ENCODE data around the gene RNASEL. TPM values are rescaled to one million over a fixed set of nuclear protein-coding genes. Genes with fewer than 3 reads are reported as not detected.
A peak's percentile ranks its signal among the peaks of the same experiment; 100 is the strongest.

The RNASEL gene, protein sequence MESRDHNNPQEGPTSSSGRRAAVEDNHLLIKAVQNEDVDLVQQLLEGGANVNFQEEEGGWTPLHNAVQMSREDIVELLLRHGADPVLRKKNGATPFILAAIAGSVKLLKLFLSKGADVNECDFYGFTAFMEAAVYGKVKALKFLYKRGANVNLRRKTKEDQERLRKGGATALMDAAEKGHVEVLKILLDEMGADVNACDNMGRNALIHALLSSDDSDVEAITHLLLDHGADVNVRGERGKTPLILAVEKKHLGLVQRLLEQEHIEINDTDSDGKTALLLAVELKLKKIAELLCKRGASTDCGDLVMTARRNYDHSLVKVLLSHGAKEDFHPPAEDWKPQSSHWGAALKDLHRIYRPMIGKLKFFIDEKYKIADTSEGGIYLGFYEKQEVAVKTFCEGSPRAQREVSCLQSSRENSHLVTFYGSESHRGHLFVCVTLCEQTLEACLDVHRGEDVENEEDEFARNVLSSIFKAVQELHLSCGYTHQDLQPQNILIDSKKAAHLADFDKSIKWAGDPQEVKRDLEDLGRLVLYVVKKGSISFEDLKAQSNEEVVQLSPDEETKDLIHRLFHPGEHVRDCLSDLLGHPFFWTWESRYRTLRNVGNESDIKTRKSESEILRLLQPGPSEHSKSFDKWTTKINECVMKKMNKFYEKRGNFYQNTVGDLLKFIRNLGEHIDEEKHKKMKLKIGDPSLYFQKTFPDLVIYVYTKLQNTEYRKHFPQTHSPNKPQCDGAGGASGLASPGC
- total RNA-seq (ENCODE audit: low replicate concordance) = 3.6 and 6.2 TPM in 2 replicates

GRCh38 chr1:182588500-182589396, at the start of gene RNASEL:
RNASEL (minus strand) TSS chr1:182589256; CDS start chr1:182586806, 2,450 bp downstream.
- peak within 1 kb of the TSS; percentile 97 for H2AFZ ChIP-seq (replicated peaks)
- peak within 1 kb of the TSS; percentile 79 for H3K4me2 ChIP-seq
- H3F3A ChIP-seq (ENCODE audit: low read depth) = no peaks in the 10 kb centered on the region
- H3K27me3 ChIP-seq = no peaks in the 10 kb centered on the region
- no peaks in the 10 kb centered on the region for H3K79me2 ChIP-seq (ENCODE audit: low read depth)
- H3K4me3 ChIP-seq = peak within 1 kb of the TSS; percentile 47
- peaks cover 14% of the 10 kb centered on the region for H3K4me1 Mint-ChIP-seq
- peak within 1 kb of the TSS; percentile 78 for H3K27ac Mint-ChIP-seq
- H3K9me3 ChIP-seq (ENCODE audit: low read depth) = peaks cover 3% of the 10 kb centered on the region
- H3K36me3 Mint-ChIP-seq = no peaks in the 10 kb centered on the region
- H3K4me1 ChIP-seq = no peaks in the 10 kb centered on the region
- H3K36me3 ChIP-seq = no peaks in the 10 kb centered on the region
- H3K9me3 Mint-ChIP-seq = no peaks in the 10 kb centered on the region
- peak within 1 kb of the TSS; percentile 86 for H3K4me3 Mint-ChIP-seq
- H4K20me1 ChIP-seq (ENCODE audit: low read depth) = no peaks in the 10 kb centered on the region
- H3K9ac ChIP-seq = no peak within 1 kb of the TSS
- DNase-seq (ENCODE audit: low spot score) = peak; percentile 73
- H3K27me3 Mint-ChIP-seq (ENCODE audit: insufficient read depth, low read depth) = peaks cover 6% of the 10 kb centered on the region
- no peak within 1 kb of the TSS for H3K27ac ChIP-seq
- TF ChIP-seq EZH2phosphoT487 (IDR thresholded peaks at IDR 0.05) (no peak), CTCF (IDR thresholded peaks at IDR 0.05) (no peak), EZH2 (IDR thresholded peaks at IDR 0.05) (no peak)

DNA sequence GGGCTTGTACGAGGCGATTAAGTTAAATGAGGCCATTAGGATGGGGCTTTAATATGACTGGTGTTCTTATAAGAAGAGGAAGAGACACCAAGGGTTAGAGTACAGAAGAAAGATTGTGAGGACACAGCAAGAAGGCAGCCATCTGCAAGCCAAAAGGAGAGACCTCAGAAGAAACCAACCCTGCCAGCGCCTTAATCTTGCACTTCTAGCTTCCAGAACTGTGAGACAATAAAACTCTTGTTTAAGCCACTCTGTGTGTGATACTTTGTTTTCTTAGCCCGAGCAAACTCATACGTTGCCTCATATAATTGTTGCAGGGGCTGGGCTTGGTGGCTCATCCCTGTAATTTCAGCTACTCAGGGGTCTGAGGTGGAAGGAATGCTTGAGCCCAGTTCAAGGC, 48.7 kb upstream of the RNASEL start:
- Histone ChIP-seq H3K4me3 (no peak overlapping the region), H3K79me2 (ENCODE audit: low read depth) (no peaks in the 10 kb centered on the region), H3K9ac (no peak overlapping the region), H3K27me3 (no peaks in the 10 kb centered on the region), H3K4me2 (no peak overlapping the region), H4K20me1 (ENCODE audit: low read depth) (no peaks in the 10 kb centered on the region), H3K4me1 (peaks cover 38% of the 10 kb centered on the region), H3K36me3 (no peaks in the 10 kb centered on the region), H3K27ac (no peak overlapping the region), H3K9me3 (ENCODE audit: low read depth) (no peaks in the 10 kb centered on the region), H3F3A (ENCODE audit: low read depth) (peaks cover 15% of the 10 kb centered on the region), H2AFZ (replicated peaks) (no peak overlapping the region)
- Mint-ChIP-seq H3K4me1 (peaks cover 34% of the 10 kb centered on the region), H3K27ac (no peak overlapping the region), H3K27me3 (ENCODE audit: insufficient read depth, low read depth) (peaks cover 6% of the 10 kb centered on the region), H3K4me3 (no peak overlapping the region), H3K9me3 (no peaks in the 10 kb centered on the region), H3K36me3 (no peaks in the 10 kb centered on the region)
- DNase-seq (ENCODE audit: low spot score) = no peak
- TF ChIP-seq EZH2 (IDR thresholded peaks at IDR 0.05) = no peak
- no peak for TF ChIP-seq CTCF (IDR thresholded peaks at IDR 0.05)
- TF ChIP-seq EZH2phosphoT487 (IDR thresholded peaks at IDR 0.05) = no peak

DNA sequence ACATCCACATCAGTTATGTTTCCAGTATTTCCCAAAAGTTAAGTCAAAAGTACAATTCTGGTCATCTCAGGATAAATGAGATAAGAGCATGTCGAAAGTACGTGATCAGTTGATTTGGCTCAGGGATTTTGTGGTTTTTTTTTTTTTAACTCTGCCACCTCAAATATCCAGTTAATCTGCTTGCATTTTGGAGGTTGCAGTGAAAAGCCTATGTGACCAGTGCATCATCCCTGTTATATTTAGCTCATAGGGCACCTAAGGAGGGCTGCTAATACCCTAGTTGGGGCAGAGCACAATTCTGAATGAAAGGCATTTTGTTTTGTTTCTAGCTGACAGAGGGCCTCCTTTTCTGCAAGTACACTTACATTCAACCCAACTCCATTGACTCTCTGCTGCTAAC, 46.8 kb upstream of the RNASEL start:
- no peaks in the 10 kb centered on the region for H3K9me3 Mint-ChIP-seq
- peaks cover 15% of the 10 kb centered on the region for H3F3A ChIP-seq (ENCODE audit: low read depth)
- no peak overlapping the region for H3K9ac ChIP-seq
- H2AFZ ChIP-seq (replicated peaks) = no peak overlapping the region
- H3K9me3 ChIP-seq (ENCODE audit: low read depth) = no peaks in the 10 kb centered on the region
- peaks cover 8% of the 10 kb centered on the region for H3K27me3 Mint-ChIP-seq (ENCODE audit: insufficient read depth, low read depth)
- H3K4me2 ChIP-seq = no peak overlapping the region
- TF ChIP-seq EZH2 (IDR thresholded peaks at IDR 0.05) (no peak), EZH2phosphoT487 (IDR thresholded peaks at IDR 0.05) (no peak), CTCF (IDR thresholded peaks at IDR 0.05) (no peak)
- H3K27ac ChIP-seq = no peak overlapping the region
- H4K20me1 ChIP-seq (ENCODE audit: low read depth) = no peaks in the 10 kb centered on the region
- no peak for DNase-seq (ENCODE audit: low spot score)
- H3K4me1 ChIP-seq = peaks cover 42% of the 10 kb centered on the region
- no peaks in the 10 kb centered on the region for H3K27me3 ChIP-seq
- H3K4me3 ChIP-seq = no peak overlapping the region
- H3K4me3 Mint-ChIP-seq = no peak overlapping the region
- no peaks in the 10 kb centered on the region for H3K36me3 Mint-ChIP-seq
- H3K4me1 Mint-ChIP-seq = peaks cover 41% of the 10 kb centered on the region
- no peak overlapping the region for H3K27ac Mint-ChIP-seq
- H3K79me2 ChIP-seq (ENCODE audit: low read depth) = no peaks in the 10 kb centered on the region
- H3K36me3 ChIP-seq = no peaks in the 10 kb centered on the region

Measured in neural progenitor cell (in vitro differentiated cells).